ENCODE results near the gene NEURL1.

NEURL1 gene

GRCh38 chr10:103534621-103535498 lies 41.4 kb downstream of the NEURL1 start:
- TF ChIP-seq TAF1 (IDR thresholded peaks at IDR 0.05; ENCODE audit: borderline replicate concordance, insufficient read depth, low read length) (no peak), REST (IDR thresholded peaks at IDR 0.05; ENCODE audit: insufficient read depth in 1 of 2, low read depth in 2 of 2, low read length in 2 of 2) (no peak), FOXP2 (optimal IDR thresholded peaks at IDR 0.05; ENCODE audit: borderline replicate concordance, extremely low read depth, extremely low read length, insufficient read depth) (no peak), POLR2AphosphoS5 (IDR thresholded peaks at IDR 0.05; ENCODE audit: low read depth, low read length) (no peak), SIN3A (IDR thresholded peaks at IDR 0.05; ENCODE audit: borderline replicate concordance, insufficient read depth, low read length) (no peak)

GRCh38 chr10:103535595-103535994 lies 42.1 kb downstream of the NEURL1 start:
- TF ChIP-seq SIN3A (IDR thresholded peaks at IDR 0.05; ENCODE audit: borderline replicate concordance, insufficient read depth, low read length) (no peak), TAF1 (IDR thresholded peaks at IDR 0.05; ENCODE audit: borderline replicate concordance, insufficient read depth, low read length) (no peak), REST (IDR thresholded peaks at IDR 0.05; ENCODE audit: insufficient read depth in 1 of 2, low read depth in 2 of 2, low read length in 2 of 2) (no peak), POLR2AphosphoS5 (IDR thresholded peaks at IDR 0.05; ENCODE audit: low read depth, low read length) (no peak), FOXP2 (optimal IDR thresholded peaks at IDR 0.05; ENCODE audit: borderline replicate concordance, extremely low read depth, extremely low read length, insufficient read depth) (no peak)

GRCh38 chr10:103539751-103540150 lies 46.2 kb downstream of the NEURL1 start:
- TF ChIP-seq FOXP2 (optimal IDR thresholded peaks at IDR 0.05; ENCODE audit: borderline replicate concordance, extremely low read depth, extremely low read length, insufficient read depth) (no peak), TAF1 (IDR thresholded peaks at IDR 0.05; ENCODE audit: borderline replicate concordance, insufficient read depth, low read length) (no peak), SIN3A (IDR thresholded peaks at IDR 0.05; ENCODE audit: borderline replicate concordance, insufficient read depth, low read length) (no peak), POLR2AphosphoS5 (IDR thresholded peaks at IDR 0.05; ENCODE audit: low read depth, low read length) (no peak), REST (IDR thresholded peaks at IDR 0.05; ENCODE audit: insufficient read depth in 1 of 2, low read depth in 2 of 2, low read length in 2 of 2) (no peak)

GRCh38 chr10:103540722-103541121 lies 47.2 kb downstream of the NEURL1 start:
- TF ChIP-seq POLR2AphosphoS5 (IDR thresholded peaks at IDR 0.05; ENCODE audit: low read depth, low read length) (no peak), FOXP2 (optimal IDR thresholded peaks at IDR 0.05; ENCODE audit: borderline replicate concordance, extremely low read depth, extremely low read length, insufficient read depth) (no peak), REST (IDR thresholded peaks at IDR 0.05; ENCODE audit: insufficient read depth in 1 of 2, low read depth in 2 of 2, low read length in 2 of 2) (no peak), SIN3A (IDR thresholded peaks at IDR 0.05; ENCODE audit: borderline replicate concordance, insufficient read depth, low read length) (no peak), TAF1 (IDR thresholded peaks at IDR 0.05; ENCODE audit: borderline replicate concordance, insufficient read depth, low read length) (no peak)
